DOHH2 (cell line): Measurements from ENCODE around the gene COL25A1.

Source experiments
- H3F3A ChIP-seq: fragments of 200-600 bp; sonication (generic), shearing (Covaris generic); 2 replicates; pipeline ENCODE4 v1.6.0; 2016; ENCODE audit warnings: antibody characterized with exemption, mild to moderate bottlenecking; ENCODE audit not compliant: control insufficient read depth, insufficient read depth
- H3K27ac ChIP-seq: fragments of 200-600 bp; sonication (generic); 2 replicates; pipeline ENCODE4 v1.5.1; 2014; ENCODE audit warnings: low read depth, mild to moderate bottlenecking, low read length, moderate library complexity
- H3K27me3 ChIP-seq: fragments of 200-600 bp; sonication (generic); 2 replicates; pipeline ENCODE4 v1.6.1; 2014; ENCODE audit warnings: mild to moderate bottlenecking, low read length, mixed read lengths; ENCODE audit not compliant: control insufficient read depth
- H3K36me3 ChIP-seq: fragments of 200-600 bp; sonication (generic); 2 replicates; pipeline ENCODE4 v1.6.1; 2014; ENCODE audit warnings: mild to moderate bottlenecking, low read length, moderate library complexity, mixed read lengths; ENCODE audit not compliant: control insufficient read depth
- H3K4me1 ChIP-seq: fragments of 200-600 bp; sonication (generic); 2 replicates; pipeline ENCODE4 v1.6.1; 2014; ENCODE audit warnings: mild to moderate bottlenecking, low read length, mixed read lengths; ENCODE audit not compliant: control insufficient read depth
- H3K4me2 ChIP-seq: fragments of 200-600 bp; sonication (generic); 2 replicates; pipeline ENCODE4 v1.6.0; 2014; ENCODE audit warnings: mild to moderate bottlenecking, low read length, moderate library complexity
- H3K4me3 ChIP-seq: fragments of 200-600 bp; sonication (generic); 2 replicates; pipeline ENCODE4 v1.5.1; 2014; ENCODE audit warnings: mild to moderate bottlenecking, low read length, mixed read lengths
- H3K79me2 ChIP-seq: fragments of 200-600 bp; sonication (generic); 2 replicates; pipeline ENCODE4 v1.6.1; 2014; ENCODE audit warnings: mild to moderate bottlenecking, low read length, mixed read lengths; ENCODE audit not compliant: control insufficient read depth
- H3K9me2 ChIP-seq: fragments of 200-600 bp; sonication (generic); replicated peaks from 2 replicates; pipeline ENCODE4 v1.6.1; 2014; ENCODE audit warnings: mild to moderate bottlenecking, low read length, mixed read lengths; ENCODE audit not compliant: control insufficient read depth
- H3K9me3 ChIP-seq: fragments of 200-600 bp; sonication (generic); 2 replicates; pipeline ENCODE4 v1.6.1; 2014; ENCODE audit warnings: antibody characterized with exemption, low read length, mixed read lengths; ENCODE audit not compliant: control insufficient read depth, insufficient read depth
- H4K20me1 ChIP-seq: fragments of 200-600 bp; sonication (generic); 2 replicates; pipeline ENCODE4 v1.6.0; 2014; ENCODE audit warnings: low read depth, mild to moderate bottlenecking, antibody characterized with exemption, low read length, moderate library complexity; ENCODE audit not compliant: control insufficient read depth, insufficient read depth
- EZH2phosphoT487 ChIP-seq: fragments of 200-600 bp; sonication (generic); IDR thresholded peaks from 2 replicates; pipeline ENCODE4 v1.6.1; 2017; ENCODE audit warnings: borderline replicate concordance, mild to moderate bottlenecking, antibody characterized with exemption, low read length, moderate library complexity, mixed read lengths
- TF ChIP-seq, protein P1 (sequence below): fragments of 200-600 bp; sonication (generic); IDR thresholded peaks from one replicate; pipeline ENCODE4 v1.5.1; 2014; ENCODE audit warnings: antibody characterized with exemption, mild to moderate bottlenecking, low read depth, low read length; ENCODE audit not compliant: poor library complexity, severe bottlenecking

COL25A1 gene

DNA sequence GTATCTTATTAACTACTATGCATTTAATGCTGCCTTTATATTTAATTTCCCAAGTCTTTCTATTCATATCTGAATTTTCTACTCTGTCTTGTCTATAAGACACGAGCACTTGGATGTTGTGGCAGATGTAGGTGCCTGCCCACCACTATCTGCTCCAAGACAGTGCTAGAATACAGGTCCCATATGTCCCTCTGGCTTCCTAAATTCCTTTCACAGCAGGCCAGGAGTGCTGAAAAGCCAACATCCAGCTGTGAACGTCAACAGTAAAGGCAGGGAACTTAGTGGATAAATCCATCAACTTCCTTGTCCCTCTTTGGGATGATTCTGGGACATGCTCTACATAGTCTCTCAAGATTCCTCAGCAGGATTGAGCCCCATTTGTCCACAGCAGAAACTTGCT lies 294.5 kb downstream of the COL25A1 start:
- no peaks in the 10 kb centered on the region for H3F3A ChIP-seq
- no peaks in the 10 kb centered on the region for H3K9me3 ChIP-seq
- no peaks in the 10 kb centered on the region for H3K79me2 ChIP-seq
- no peaks in the 10 kb centered on the region for H4K20me1 ChIP-seq
- no peak for TF ChIP-seq EZH2phosphoT487
- TF ChIP-seq, protein P1, sequence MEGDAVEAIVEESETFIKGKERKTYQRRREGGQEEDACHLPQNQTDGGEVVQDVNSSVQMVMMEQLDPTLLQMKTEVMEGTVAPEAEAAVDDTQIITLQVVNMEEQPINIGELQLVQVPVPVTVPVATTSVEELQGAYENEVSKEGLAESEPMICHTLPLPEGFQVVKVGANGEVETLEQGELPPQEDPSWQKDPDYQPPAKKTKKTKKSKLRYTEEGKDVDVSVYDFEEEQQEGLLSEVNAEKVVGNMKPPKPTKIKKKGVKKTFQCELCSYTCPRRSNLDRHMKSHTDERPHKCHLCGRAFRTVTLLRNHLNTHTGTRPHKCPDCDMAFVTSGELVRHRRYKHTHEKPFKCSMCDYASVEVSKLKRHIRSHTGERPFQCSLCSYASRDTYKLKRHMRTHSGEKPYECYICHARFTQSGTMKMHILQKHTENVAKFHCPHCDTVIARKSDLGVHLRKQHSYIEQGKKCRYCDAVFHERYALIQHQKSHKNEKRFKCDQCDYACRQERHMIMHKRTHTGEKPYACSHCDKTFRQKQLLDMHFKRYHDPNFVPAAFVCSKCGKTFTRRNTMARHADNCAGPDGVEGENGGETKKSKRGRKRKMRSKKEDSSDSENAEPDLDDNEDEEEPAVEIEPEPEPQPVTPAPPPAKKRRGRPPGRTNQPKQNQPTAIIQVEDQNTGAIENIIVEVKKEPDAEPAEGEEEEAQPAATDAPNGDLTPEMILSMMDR, result no peak
- H3K4me1 ChIP-seq, result no peaks in the 10 kb centered on the region
- H3K27ac ChIP-seq, result no peak overlapping the region
- no peak overlapping the region for H3K4me3 ChIP-seq
- no peaks in the 10 kb centered on the region for H3K36me3 ChIP-seq
- no peak overlapping the region for H3K4me2 ChIP-seq
- H3K27me3 ChIP-seq, result no peaks in the 10 kb centered on the region
- H3K9me2 ChIP-seq, result no peaks in the 10 kb centered on the region

- H3K27ac ChIP-seq, result no peak overlapping the region
- no peaks in the 10 kb centered on the region for H3K9me2 ChIP-seq
- H3K79me2 ChIP-seq, result no peaks in the 10 kb centered on the region
- no peaks in the 10 kb centered on the region for H3F3A ChIP-seq
- H3K4me1 ChIP-seq, result no peaks in the 10 kb centered on the region
- no peak overlapping the region for H3K4me2 ChIP-seq
- H3K4me3 ChIP-seq, result no peak overlapping the region
- H3K27me3 ChIP-seq, result no peaks in the 10 kb centered on the region
- H3K36me3 ChIP-seq, result no peaks in the 10 kb centered on the region
- no peaks in the 10 kb centered on the region for H3K9me3 ChIP-seq
- H4K20me1 ChIP-seq, result no peaks in the 10 kb centered on the region
- TF ChIP-seq, protein P1, result no peak
- no peak for TF ChIP-seq EZH2phosphoT487
These were observed 296.9 kb downstream of the COL25A1 start for GRCh38 chr4:109005523-109005922.

DNA sequence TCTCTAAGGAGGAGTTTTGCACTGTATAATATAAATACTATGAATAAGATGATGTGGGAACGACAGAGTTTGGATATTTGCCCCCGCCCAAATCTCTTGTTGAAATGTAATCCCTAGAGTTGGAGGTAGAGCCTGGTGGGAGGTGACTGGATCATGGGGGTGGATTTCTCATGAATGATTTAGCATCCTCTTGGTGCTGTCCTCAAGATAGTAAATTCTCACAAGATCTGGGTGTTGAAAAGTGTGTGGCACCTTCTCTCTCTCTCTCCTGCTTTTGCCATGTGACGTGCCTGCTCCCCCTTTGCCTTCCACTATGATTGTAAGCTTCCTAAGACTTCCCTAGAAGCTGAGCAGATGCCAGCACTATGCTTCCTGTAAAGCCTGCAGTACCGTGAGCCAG lies 298.0 kb downstream of the COL25A1 start:
- no peaks in the 10 kb centered on the region for H3K9me2 ChIP-seq
- no peaks in the 10 kb centered on the region for H4K20me1 ChIP-seq
- H3K27ac ChIP-seq, result no peak overlapping the region
- no peaks in the 10 kb centered on the region for H3F3A ChIP-seq
- no peak overlapping the region for H3K4me2 ChIP-seq
- no peaks in the 10 kb centered on the region for H3K4me1 ChIP-seq
- H3K9me3 ChIP-seq, result no peaks in the 10 kb centered on the region
- H3K79me2 ChIP-seq, result no peaks in the 10 kb centered on the region
- H3K4me3 ChIP-seq, result no peak overlapping the region
- no peak for TF ChIP-seq EZH2phosphoT487
- TF ChIP-seq, protein P1, result no peak
- no peaks in the 10 kb centered on the region for H3K27me3 ChIP-seq
- no peaks in the 10 kb centered on the region for H3K36me3 ChIP-seq

DNA sequence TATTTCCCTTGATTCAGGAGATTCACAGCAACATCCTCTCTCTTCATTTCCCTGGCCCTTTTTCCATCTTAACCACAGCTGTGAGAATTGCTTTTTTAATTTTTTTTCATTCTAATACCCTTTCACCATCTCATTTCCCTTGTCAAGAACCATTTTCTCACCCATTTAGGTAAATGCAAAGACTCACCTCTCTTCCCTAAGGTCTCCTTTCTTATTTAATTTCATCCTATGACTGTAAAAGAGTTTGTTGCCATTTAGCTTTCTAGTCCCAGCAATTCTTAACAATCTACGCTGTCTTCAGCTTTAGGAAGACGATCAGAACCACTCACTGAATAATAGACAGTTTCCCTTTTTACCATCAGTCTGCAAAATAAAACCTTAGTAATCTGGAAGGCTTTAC lies 298.5 kb downstream of the COL25A1 start:
- Histone ChIP-seq H3K36me3 (no peaks in the 10 kb centered on the region), H3K27ac (no peak overlapping the region), H3K4me3 (no peak overlapping the region), H4K20me1 (no peaks in the 10 kb centered on the region), H3K79me2 (no peaks in the 10 kb centered on the region), H3K9me2 (no peaks in the 10 kb centered on the region), H3K27me3 (no peaks in the 10 kb centered on the region), H3K4me2 (no peak overlapping the region), H3F3A (no peaks in the 10 kb centered on the region), H3K4me1 (no peaks in the 10 kb centered on the region), H3K9me3 (no peaks in the 10 kb centered on the region)
- TF ChIP-seq, protein P1, result no peak
- TF ChIP-seq EZH2phosphoT487, result no peak
